HG03342 (cell line): ENCODE data around the gene ANKRD40CL.
"Not testable (repeated sequence)": the region's sequence is repeated elsewhere in the genome, so short reads cannot be mapped to it uniquely, and the experiment has no call there.

Source experiments
- ATAC-seq: cut with Tn5 transposase; IDR thresholded peaks from one replicate; pipeline ENCODE4 v1.9.1; 2021; ENCODE audit warnings: mild to moderate bottlenecking, moderate library complexity; ENCODE audit not compliant: unreplicated experiment

ANKRD40CL gene

GRCh38 chr17:50767446-50767845 is at the start of gene ANKRD40CL:
Gene ANKRD40CL, minus strand, starts transcription at chr17:50767518. Its CDS starts 605 bp downstream, at chr17:50766913.
- no peak for ATAC-seq

- no peak for ATAC-seq
Observed at GRCh38 chr17:50816271-50816670, 49.0 kb upstream of the ANKRD40CL start.

GRCh38 chr17:50815400-50815799 is 48.1 kb upstream of the ANKRD40CL start:
- ATAC-seq, result no peak

GRCh38 chr17:50813583-50813982 is 46.3 kb upstream of the ANKRD40CL start:
- no peak for ATAC-seq

- ATAC-seq, result no peak
Observed at GRCh38 chr17:50808888-50809287, 41.6 kb upstream of the ANKRD40CL start.

GRCh38 chr17:50808413-50808812 is 41.1 kb upstream of the ANKRD40CL start:
- no peak for ATAC-seq

GRCh38 chr17:50807675-50808074 is 40.4 kb upstream of the ANKRD40CL start:
- ATAC-seq, result no peak

GRCh38 chr17:50807009-50807408 is 39.7 kb upstream of the ANKRD40CL start:
- ATAC-seq, result no peak

- no peak for ATAC-seq
Observed at GRCh38 chr17:50806141-50806643, 38.9 kb upstream of the ANKRD40CL start.

- ATAC-seq, result no peak
Observed at GRCh38 chr17:50805486-50805885, 38.2 kb upstream of the ANKRD40CL start.

GRCh38 chr17:50804749-50805475 is 37.6 kb upstream of the ANKRD40CL start:
- ATAC-seq, result not testable (repeated sequence)

GRCh38 chr17:50803676-50804075 is 36.4 kb upstream of the ANKRD40CL start:
- ATAC-seq, result no peak

GRCh38 chr17:50802609-50803571 is 35.6 kb upstream of the ANKRD40CL start:
- ATAC-seq, result no peak

- ATAC-seq, result no peak
Observed at GRCh38 chr17:50800196-50800700, 32.9 kb upstream of the ANKRD40CL start.

GRCh38 chr17:50799582-50799981 is 32.3 kb upstream of the ANKRD40CL start:
- ATAC-seq, result no peak

- ATAC-seq, result no peak
Observed at GRCh38 chr17:50798424-50799288, 31.3 kb upstream of the ANKRD40CL start.

GRCh38 chr17:50797135-50797810 is 30.0 kb upstream of the ANKRD40CL start:
- no peak for ATAC-seq

GRCh38 chr17:50794361-50794760 is 27.0 kb upstream of the ANKRD40CL start:
- ATAC-seq, result no peak

- ATAC-seq, result no peak
Observed at GRCh38 chr17:50793007-50793406, 25.7 kb upstream of the ANKRD40CL start.

- no peak for ATAC-seq
Observed at GRCh38 chr17:50792132-50792531, 24.8 kb upstream of the ANKRD40CL start.
